Measurements from ENCODE around the gene PPP6R1. TPM values are rescaled to one million over a fixed set of nuclear protein-coding genes. Genes with fewer than 3 reads are reported as not detected.

PPP6R1 gene
- total and polyA plus RNA-seq, 5 experiments from 2014 or later: 57.3 to 168 (median 131) TPM

DNA sequence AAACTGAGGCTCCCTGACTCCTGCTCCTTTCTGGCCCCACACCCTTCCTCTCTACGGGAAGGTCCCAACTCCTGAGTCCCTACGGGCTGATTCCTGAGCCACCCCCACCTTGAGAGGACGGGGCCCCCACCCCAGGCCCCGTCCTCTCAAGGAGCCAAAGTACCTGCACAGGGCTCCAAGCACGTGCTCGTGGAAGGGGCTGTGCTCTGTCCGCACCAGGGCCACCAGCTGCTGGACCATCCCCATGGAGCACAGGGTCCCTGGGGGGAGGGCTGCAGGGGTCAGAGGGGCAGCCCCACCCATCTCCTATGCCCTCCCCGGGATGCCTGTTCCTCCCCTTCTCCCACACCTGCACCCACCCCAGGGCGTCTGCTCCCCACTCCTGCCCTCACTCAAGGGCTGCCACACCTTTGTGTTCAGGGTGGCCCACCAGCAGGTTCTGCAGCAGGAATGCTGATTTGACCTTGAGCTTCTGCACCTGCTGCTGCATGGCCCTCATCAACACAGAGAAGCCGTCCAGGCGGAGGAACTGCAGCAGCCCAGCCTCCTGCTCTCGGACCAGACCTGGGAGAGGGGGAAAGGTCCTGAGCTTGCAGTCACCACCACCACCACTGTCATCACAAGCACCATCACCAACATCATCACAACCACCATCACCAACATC, 7.0 kb upstream of the PPP6R1 start:
- DNase-seq (no peak), ATAC-seq (no peak)
- POLR2A ChIA-PET: interaction anchor here (1.9 kb wide), 1 partner anchor 11 kb away, joined by 4 read pairs; no protein-coding TSS in a partner anchor
- peaks cover 0 to 19% (median 0%) of the 10 kb centered on the region in 3 donors for H3K36me3 Mint-ChIP-seq
- H3K4me3 Mint-ChIP-seq: peak overlapping the region in 1 of 10 donors; percentile 15
- peaks cover 0 to 12% (median 0%) of the 10 kb centered on the region in 9 donors for H3K9me3 Mint-ChIP-seq
- no peaks in the 10 kb centered on the region for H3K27me3 Mint-ChIP-seq
- peaks cover 2 to 12% (median 9%) of the 10 kb centered on the region in 4 donors for H3K4me1 Mint-ChIP-seq
- peak overlapping the region in 1 of 10 donors; percentile 71 for H3K27ac Mint-ChIP-seq

DNA sequence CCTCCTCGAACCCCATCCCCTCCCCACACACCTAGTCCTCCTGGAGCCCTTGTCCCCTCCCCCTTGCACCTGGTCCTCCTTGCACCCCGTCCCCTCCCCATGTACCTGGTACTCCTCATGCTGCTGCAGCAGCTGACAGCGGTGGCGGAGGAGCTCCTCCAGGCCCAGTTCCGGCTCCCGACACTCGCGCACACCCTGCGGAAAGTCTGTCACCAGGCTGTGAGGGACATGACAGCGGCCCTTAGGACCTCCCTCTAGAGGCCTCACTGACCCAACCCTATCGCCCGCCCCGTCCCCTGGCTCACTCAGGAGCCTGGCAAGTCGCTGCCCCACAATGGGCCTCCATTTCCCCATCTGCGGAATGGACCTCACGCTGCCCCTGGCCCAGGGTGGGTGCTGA, 6.4 kb upstream of the PPP6R1 start:
- DNase-seq (no peak), ATAC-seq (no peak)
- POLR2A ChIA-PET: interaction anchor here (1.9 kb wide), 1 partner anchor 10 kb away, joined by 4 read pairs; no protein-coding TSS in a partner anchor
- Mint-ChIP-seq H3K27ac (no peak overlapping the region), H3K4me3 (no peak overlapping the region), H3K27me3 (no peaks in the 10 kb centered on the region), H3K4me1 (peaks cover 7 to 11% (median 7%) of the 10 kb centered on the region in 4 donors), H3K36me3 (peaks cover 0 to 13% (median 0%) of the 10 kb centered on the region in 3 donors), H3K9me3 (peaks cover 0 to 12% (median 0%) of the 10 kb centered on the region in 9 donors)

DNA sequence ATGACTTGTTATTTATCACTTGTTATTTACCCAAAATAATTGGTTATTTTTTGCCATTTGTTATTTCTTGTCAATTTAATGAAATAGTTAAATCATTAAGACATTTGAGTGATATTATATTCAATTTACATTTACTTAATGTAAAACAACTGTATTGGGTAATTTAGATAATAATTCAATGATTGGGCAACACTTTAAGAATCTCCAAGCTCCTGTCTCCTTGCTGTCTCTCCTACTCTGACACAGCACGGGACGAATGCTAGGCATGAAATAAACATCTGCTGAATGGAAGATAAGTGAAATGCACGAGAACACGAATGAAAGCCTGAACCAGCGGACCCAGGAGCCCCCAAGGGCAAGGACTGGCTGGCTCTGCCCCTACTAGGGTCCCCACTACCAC, 5.7 kb upstream of the PPP6R1 start:
- no peak for ATAC-seq
- no peak for DNase-seq
- H3K27me3 Mint-ChIP-seq: no peaks in the 10 kb centered on the region
- peaks cover 0 to 8% (median 0%) of the 10 kb centered on the region in 3 donors for H3K36me3 Mint-ChIP-seq
- peaks cover 0 to 12% (median 0%) of the 10 kb centered on the region in 9 donors for H3K9me3 Mint-ChIP-seq
- H3K4me1 Mint-ChIP-seq: peaks cover 7 to 12% (median 10%) of the 10 kb centered on the region in 4 donors
- no peak overlapping the region for H3K4me3 Mint-ChIP-seq
- no peak overlapping the region for H3K27ac Mint-ChIP-seq
- POLR2A ChIA-PET: interaction anchor here (1.9 kb wide), 1 partner anchor 9 kb away, joined by 4 read pairs; no protein-coding TSS in a partner anchor

DNA sequence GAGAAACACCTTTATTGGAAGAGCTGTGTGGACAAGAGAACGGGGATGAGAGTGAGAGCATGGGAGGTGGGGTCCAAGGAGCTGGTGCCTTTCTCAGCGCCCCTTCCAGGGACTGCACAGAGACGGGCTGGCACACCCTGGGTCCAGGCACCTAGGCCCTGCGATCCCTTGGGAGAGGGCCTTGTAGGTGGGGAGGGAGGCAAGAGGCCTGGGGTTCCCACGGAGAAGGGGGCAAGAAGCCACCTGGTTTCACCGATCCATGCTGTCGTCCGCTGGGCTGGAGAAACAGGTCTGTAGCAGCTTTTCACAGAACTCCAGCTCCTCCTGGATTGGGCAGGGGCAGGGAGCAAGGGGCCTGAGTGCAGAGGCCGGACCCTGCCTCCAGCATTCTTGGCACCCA, 3.5 kb upstream of the PPP6R1 start:
- H3K27me3 Mint-ChIP-seq: no peaks in the 10 kb centered on the region
- H3K4me3 Mint-ChIP-seq: no peak overlapping the region
- POLR2A ChIA-PET: interaction anchor here (1.8 kb wide), 1 partner anchor 16 kb away, joined by 4 read pairs; no protein-coding TSS in a partner anchor
- ATAC-seq: no peak
- DNase-seq: no peak
- peak overlapping the region in 2 of 10 donors; percentile 38 to 73 for H3K27ac Mint-ChIP-seq
- H3K9me3 Mint-ChIP-seq: peaks cover 0 to 12% (median 0%) of the 10 kb centered on the region in 9 donors
- H3K36me3 Mint-ChIP-seq: peaks cover 0 to 8% (median 0%) of the 10 kb centered on the region in 3 donors
- H3K4me1 Mint-ChIP-seq: peaks cover 14 to 24% (median 17%) of the 10 kb centered on the region in 4 donors

- H3K36me3 Mint-ChIP-seq: peaks cover 0 to 8% (median 0%) of the 10 kb centered on the region in 3 donors
- POLR2A ChIA-PET: no interaction called here
- H3K27me3 Mint-ChIP-seq: no peaks in the 10 kb centered on the region
- no peak for ATAC-seq
- peak overlapping the region in 2 of 10 donors; percentile 28 to 34 for H3K4me3 Mint-ChIP-seq
- peaks cover 0 to 9% (median 0%) of the 10 kb centered on the region in 9 donors for H3K9me3 Mint-ChIP-seq
- peak overlapping the region in 3 of 10 donors; percentile 47 to 73 (median 51) for H3K27ac Mint-ChIP-seq
- DNase-seq: no peak
- peaks cover 13 to 30% (median 22%) of the 10 kb centered on the region in 4 donors for H3K4me1 Mint-ChIP-seq
These were observed 2.9 kb upstream of the PPP6R1 start for GRCh38 chr19:55261671-55262126.

- ATAC-seq (no peak), DNase-seq (no peak)
- POLR2A ChIA-PET: interaction anchor here (0.6 to 8.1 kb wide), 26 partner anchors 9 to 1071 kb away, joined by 3 to 142 read pairs (median 6); partner anchors contain the start of genes FIZ1, HSPBP1, KMT5C and MBOAT7
- H3K9me3 Mint-ChIP-seq: no peaks in the 10 kb centered on the region
- H3K27me3 Mint-ChIP-seq: no peaks in the 10 kb centered on the region
- H3K36me3 Mint-ChIP-seq: peaks cover 0 to 8% (median 0%) of the 10 kb centered on the region in 3 donors
- peak overlapping the region; percentile 91 to 98 (median 95) for H3K4me3 Mint-ChIP-seq
- peaks cover 19 to 44% (median 37%) of the 10 kb centered on the region in 4 donors for H3K4me1 Mint-ChIP-seq
- peak overlapping the region; percentile 95 to 99 (median 98) for H3K27ac Mint-ChIP-seq
These were observed 858 bp upstream of the PPP6R1 start for GRCh38 chr19:55259540-55260210.

DNA sequence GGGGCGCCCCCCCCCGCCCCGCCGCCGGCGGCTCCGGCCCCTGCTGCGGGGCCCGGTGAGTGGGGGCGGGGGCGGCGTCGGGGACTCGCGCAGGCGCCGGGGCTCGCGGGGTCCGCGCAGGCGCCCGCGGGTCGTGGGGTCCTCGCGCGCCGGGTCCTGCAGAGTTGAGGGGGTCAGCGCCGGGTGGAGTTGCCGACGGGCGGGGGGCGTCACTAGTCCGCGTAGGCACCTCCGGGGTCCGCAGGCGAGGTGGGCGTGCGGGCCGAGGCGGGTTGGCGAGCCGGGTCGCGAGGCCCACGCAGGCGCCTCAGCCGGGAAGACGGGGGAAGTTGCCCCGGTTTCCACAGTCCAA, 365 bp downstream of the PPP6R1 start:
- Mint-ChIP-seq H3K27ac (peak overlapping the region in 9 of 10 donors; percentile 95 to 100 (median 99)), H3K9me3 (no peaks in the 10 kb centered on the region), H3K36me3 (peaks cover 0 to 11% (median 0%) of the 10 kb centered on the region in 3 donors), H3K4me1 (peaks cover 25 to 57% (median 48%) of the 10 kb centered on the region in 4 donors), H3K27me3 (no peaks in the 10 kb centered on the region), H3K4me3 (peak overlapping the region; percentile 91 to 98 (median 95))
- POLR2A ChIA-PET: interaction anchor here (0.9 to 8.1 kb wide), 9 partner anchors 10 to 377 kb away, joined by 4 to 142 read pairs (median 8); partner anchors contain the start of genes FIZ1, HSPBP1, SYT5 and ZNF628
- ATAC-seq: peak; percentile 13 to 24
- peak in 6 of 10 donors; percentile 35 to 75 (median 53) for DNase-seq

DNA sequence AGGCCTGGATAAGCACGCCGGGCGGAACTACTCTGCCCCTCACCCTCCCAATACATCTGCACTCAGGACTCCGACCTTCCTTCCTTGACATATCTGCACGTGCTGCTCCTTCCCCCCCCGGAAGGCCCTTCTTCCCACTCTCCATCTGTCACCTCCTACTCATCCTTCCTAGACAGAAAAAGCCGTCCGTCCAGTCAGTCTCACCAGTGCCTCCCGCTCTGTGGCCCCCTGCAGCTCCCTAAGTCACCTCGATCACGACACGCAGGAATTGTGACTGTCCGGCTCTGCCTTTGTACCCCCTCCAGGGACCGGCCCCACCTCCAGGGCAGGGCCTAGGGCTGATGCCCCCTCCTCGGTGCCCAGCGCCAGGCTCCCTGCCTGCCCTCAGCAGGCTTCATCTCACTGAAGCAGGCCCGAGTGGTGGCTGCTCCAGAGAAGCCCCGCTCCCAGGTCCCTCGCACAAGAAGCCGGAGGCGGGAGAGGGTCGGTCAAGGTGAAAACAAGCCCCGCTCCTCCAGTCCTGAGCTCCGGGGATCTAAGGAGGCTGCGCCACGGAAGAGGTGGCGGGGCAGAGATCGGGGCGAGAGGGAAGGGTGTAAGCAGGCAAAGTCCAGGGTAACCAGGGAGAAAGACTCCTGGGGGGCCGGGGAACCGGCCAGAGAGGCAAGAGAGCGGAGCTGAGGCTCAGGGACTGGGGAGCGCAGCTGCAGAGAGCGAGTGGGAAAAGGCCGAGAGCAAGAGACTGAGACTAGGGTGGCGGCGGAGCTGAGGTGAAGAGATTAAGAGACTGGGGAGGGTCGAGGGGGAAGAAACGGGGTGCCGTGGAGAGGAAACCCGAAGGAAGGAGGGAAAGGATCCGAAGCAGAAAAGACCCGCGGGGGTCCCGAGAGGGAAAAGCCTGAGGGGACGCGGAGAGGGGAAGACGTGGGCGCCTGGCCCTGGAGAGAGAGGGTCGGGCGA, 1.1 kb downstream of the PPP6R1 start:
- ATAC-seq (no peak), DNase-seq (peak in 3 of 10 donors; percentile 33 to 38 (median 38))
- no peaks in the 10 kb centered on the region for H3K9me3 Mint-ChIP-seq
- H3K27ac Mint-ChIP-seq: peak overlapping the region; percentile 96 to 100 (median 99)
- peaks cover 28 to 64% (median 55%) of the 10 kb centered on the region in 4 donors for H3K4me1 Mint-ChIP-seq
- H3K4me3 Mint-ChIP-seq: peak overlapping the region; percentile 93 to 99 (median 98)
- H3K27me3 Mint-ChIP-seq: no peaks in the 10 kb centered on the region
- H3K36me3 Mint-ChIP-seq: peaks cover 0 to 6% (median 0%) of the 10 kb centered on the region in 3 donors
- POLR2A ChIA-PET: interaction anchor here (0.6 to 8.1 kb wide), 7 partner anchors 9 to 876 kb away, joined by 3 to 142 read pairs (median 8); partner anchors contain the start of genes HSPBP1, KMT5C and UBE2S

- Mint-ChIP-seq H3K36me3 (peaks cover 0 to 4% (median 0%) of the 10 kb centered on the region in 3 donors), H3K4me3 (peak overlapping the region; percentile 93 to 99 (median 98)), H3K27ac (peak overlapping the region; percentile 96 to 100 (median 99)), H3K4me1 (peaks cover 29 to 73% (median 62%) of the 10 kb centered on the region in 4 donors), H3K9me3 (no peaks in the 10 kb centered on the region), H3K27me3 (no peaks in the 10 kb centered on the region)
- ATAC-seq (no peak), DNase-seq (peak in 2 of 10 donors; percentile 22 to 23)
- POLR2A ChIA-PET: interaction anchor here (0.6 to 8.1 kb wide), 11 partner anchors 9 to 875 kb away, joined by 3 to 142 read pairs (median 4); partner anchors contain the start of genes HSPBP1, KMT5C, RPL28 and TMEM238
These were observed 2.0 kb downstream of the PPP6R1 start for GRCh38 chr19:55256562-55257460.

DNA sequence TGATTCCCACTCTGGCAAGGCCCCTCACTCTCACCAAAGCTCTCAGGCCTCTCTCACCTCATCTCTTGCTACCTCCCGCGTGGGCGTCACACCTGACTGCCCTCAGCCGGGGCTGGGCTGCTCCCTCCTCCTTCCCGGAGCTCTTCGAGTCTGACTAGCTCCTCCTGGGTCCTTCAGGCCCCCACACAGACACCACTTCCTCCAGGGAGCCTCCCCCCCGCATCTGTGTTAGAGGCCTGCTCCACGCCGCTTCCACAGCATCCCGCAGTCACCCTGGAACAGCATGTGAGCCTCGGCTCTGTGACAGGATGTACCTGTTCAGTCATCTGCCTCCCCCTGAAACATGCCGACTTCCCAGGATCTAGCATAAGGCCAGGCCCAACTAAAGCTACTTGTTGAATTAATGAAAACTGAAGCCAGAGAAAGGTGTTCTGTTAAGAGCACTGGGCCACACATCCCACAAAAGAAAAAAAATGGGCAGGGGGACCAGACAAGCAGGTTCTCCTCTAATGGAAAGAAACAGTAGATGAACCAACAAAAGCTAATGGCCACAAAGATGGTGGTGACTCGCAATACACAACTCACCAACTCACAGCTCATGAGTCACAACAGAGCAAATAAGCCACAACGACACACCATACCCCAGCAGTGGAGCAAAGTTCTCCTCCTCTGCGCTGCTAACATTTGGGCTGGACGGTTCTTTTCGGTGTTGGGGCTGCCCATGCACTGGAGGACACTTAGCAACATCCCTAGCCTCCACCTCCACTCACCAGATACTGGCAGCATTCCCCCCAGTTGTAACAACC, 3.0 kb downstream of the PPP6R1 start:
- Mint-ChIP-seq H3K36me3 (peaks cover 0 to 7% (median 0%) of the 10 kb centered on the region in 3 donors), H3K4me3 (peak overlapping the region; percentile 93 to 99 (median 98)), H3K27ac (peak overlapping the region; percentile 96 to 100 (median 99)), H3K27me3 (no peaks in the 10 kb centered on the region), H3K4me1 (peaks cover 37 to 83% (median 72%) of the 10 kb centered on the region in 4 donors), H3K9me3 (no peaks in the 10 kb centered on the region)
- DNase-seq: peak in 9 of 10 donors; percentile 20 to 43 (median 37)
- POLR2A ChIA-PET: interaction anchor here (1.2 to 8.1 kb wide), 9 partner anchors 9 to 152 kb away, joined by 3 to 142 read pairs (median 14); partner anchors contain the start of genes HSPBP1, KMT5C, RPL28 and TMEM238
- no peak for ATAC-seq

Data from naive thymus-derived CD8-positive, alpha-beta T cell (primary cell).